ENCODE data around the gene BMP8B. TPM values are rescaled to one million over a fixed set of nuclear protein-coding genes. Genes with fewer than 3 reads are reported as not detected.
"Not testable (repeated sequence)": the region's sequence is repeated elsewhere in the genome, so short reads cannot be mapped to it uniquely, and the experiment has no call there.

The BMP8B gene
- total and polyA plus RNA-seq, 11 donors: 0.08 to 0.68 (median 0.49) TPM

DNA sequence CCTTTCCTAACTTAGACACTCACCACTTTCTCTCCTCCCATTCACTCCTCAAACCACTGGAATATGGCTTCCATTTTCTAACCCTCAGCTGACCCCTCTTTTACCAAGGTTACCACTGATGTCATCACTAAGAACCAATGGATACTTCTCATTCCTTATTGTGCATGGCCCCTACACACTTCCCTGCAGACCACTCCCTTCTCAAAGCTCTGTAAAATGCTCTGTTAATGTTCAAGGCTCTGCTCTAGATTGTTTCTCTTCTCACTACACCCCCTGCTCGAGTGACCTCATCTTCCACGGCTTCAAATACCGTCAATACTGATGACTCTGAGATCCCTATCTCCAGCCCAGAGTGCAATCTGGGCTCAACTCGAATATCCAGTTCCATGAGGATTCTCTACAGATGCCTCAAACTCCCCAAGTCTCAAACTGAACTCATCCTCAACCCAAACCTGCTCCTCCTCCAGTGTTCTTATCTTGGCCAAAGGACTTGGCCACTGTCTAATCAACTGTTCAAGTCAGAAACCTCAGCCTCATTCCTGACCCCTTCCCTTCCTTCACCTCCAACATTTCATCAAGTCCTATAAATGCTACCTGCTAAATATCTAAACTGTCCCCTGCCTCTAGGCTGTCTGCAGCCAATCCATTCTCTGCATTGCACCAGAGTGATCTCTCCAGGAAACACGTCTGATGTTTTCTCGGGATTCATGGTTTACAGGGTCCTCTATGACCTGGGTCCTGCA is 41.3 kb upstream of the BMP8B start:
- H3K27me3 ChIP-seq: peaks cover 0 to 10% (median 0%) of the 10 kb centered on the region in 9 donors
- 49 to 62% (median 57%) methylated on average over 6 of the region's 6 CpGs for WGBS, 4 donors
- no peak overlapping the region for H3K4me3 ChIP-seq
- H3K4me1 ChIP-seq: no peaks in the 10 kb centered on the region
- DNase-seq (no peak), ATAC-seq (no peak)
- no peak overlapping the region for H3K27ac ChIP-seq
- intact Hi-C loops (cut with DNase I): no loop called here
- TF ChIP-seq, protein P1, sequence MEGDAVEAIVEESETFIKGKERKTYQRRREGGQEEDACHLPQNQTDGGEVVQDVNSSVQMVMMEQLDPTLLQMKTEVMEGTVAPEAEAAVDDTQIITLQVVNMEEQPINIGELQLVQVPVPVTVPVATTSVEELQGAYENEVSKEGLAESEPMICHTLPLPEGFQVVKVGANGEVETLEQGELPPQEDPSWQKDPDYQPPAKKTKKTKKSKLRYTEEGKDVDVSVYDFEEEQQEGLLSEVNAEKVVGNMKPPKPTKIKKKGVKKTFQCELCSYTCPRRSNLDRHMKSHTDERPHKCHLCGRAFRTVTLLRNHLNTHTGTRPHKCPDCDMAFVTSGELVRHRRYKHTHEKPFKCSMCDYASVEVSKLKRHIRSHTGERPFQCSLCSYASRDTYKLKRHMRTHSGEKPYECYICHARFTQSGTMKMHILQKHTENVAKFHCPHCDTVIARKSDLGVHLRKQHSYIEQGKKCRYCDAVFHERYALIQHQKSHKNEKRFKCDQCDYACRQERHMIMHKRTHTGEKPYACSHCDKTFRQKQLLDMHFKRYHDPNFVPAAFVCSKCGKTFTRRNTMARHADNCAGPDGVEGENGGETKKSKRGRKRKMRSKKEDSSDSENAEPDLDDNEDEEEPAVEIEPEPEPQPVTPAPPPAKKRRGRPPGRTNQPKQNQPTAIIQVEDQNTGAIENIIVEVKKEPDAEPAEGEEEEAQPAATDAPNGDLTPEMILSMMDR (IDR thresholded peaks at IDR 0.05): no peak
- TF ChIP-seq POLR2A (IDR thresholded peaks at IDR 0.05): no peak
- no peaks in the 10 kb centered on the region for H3K9me3 ChIP-seq
- no peaks in the 10 kb centered on the region for H3K36me3 ChIP-seq

DNA sequence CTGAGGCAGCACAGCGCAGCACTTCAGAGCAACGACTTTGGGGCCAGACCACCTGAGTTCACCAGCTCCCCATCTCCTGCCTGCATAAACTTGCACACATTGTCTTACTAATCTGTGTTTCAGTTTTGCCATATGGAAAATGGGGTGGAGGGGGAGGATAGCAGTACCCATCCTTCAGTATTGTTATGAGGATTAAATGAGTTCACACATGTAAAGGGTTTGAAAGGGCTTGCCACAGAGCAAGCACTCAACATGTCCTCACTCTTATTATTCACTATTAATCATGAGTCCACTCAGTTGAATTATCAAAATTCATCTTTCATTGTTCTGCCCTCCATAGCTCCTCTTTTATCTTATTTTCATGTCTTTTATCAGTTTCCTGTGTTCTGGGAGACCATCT is 40.1 kb upstream of the BMP8B start:
- no peak overlapping the region for H3K4me3 ChIP-seq
- 82 to 93% (median 86%) methylated on average over 2 of the region's 2 CpGs for WGBS, 4 donors
- TF ChIP-seq, protein P1 (IDR thresholded peaks at IDR 0.05): no peak
- TF ChIP-seq POLR2A (IDR thresholded peaks at IDR 0.05): no peak
- no peaks in the 10 kb centered on the region for H3K36me3 ChIP-seq
- no peak overlapping the region for H3K27ac ChIP-seq
- peaks cover 0 to 17% (median 0%) of the 10 kb centered on the region in 9 donors for H3K27me3 ChIP-seq
- ATAC-seq (no peak), DNase-seq (no peak)
- intact Hi-C loops (cut with DNase I): no loop called here
- H3K4me1 ChIP-seq: no peaks in the 10 kb centered on the region
- H3K9me3 ChIP-seq: no peaks in the 10 kb centered on the region

DNA sequence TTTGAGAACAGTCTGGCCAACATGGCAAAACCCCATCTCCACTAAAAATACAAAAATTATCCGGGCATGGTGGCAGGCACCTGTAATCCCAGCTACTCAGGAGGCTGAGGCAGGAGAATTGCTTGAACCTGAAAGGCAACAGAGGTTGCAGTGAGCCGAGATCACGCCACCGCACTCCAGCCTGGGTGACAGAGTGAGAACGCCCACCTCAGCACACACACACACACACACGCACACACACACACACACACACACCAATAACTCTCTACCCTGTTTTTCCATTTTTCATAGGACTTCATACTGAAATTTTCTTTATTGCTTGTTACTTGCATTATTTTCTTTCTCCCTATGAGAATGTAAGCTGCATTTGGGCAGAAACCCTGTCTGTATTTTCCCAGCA is 39.6 kb upstream of the BMP8B start:
- H3K27ac ChIP-seq; H3K4me3 ChIP-seq; H3K9me3 ChIP-seq; H3K4me1 ChIP-seq; ATAC-seq; intact Hi-C loops (cut with DNase I); DNase-seq; H3K36me3 ChIP-seq: not testable (repeated sequence)
- H3K27me3 ChIP-seq: peaks cover 0 to 17% (median 0%) of the 10 kb centered on the region in 9 donors
- WGBS, 4 donors: 75 to 92% (median 87%) methylated on average over 5 to 6 of the region's 6 CpGs

DNA sequence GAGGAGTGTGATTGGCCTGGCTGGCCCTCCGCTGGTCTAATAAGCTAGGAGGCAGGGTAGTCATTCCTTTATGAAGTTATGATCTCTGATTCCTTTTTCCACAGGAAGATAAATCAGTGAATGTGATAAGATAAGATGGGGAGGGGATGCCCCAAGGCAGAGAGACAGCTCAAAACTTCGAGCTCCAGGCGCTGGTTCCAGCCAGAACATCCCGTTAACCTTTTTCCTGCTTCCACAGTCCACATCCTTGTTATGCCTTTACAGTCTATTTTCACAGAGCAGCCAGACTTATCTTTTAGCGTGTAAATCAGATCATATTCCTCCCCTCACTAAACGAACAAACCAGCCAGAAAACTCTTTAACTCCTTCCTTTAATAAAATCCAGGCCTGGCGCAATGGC is 38.5 kb upstream of the BMP8B start:
- intact Hi-C loops (cut with DNase I): no loop called here
- 66 to 68% (median 67%) methylated on average over 7 of the region's 7 CpGs for WGBS, 4 donors
- Histone ChIP-seq H3K27me3 (peaks cover 0 to 17% (median 0%) of the 10 kb centered on the region in 9 donors), H3K36me3 (no peaks in the 10 kb centered on the region), H3K9me3 (no peaks in the 10 kb centered on the region), H3K4me1 (no peaks in the 10 kb centered on the region), H3K27ac (no peak overlapping the region), H3K4me3 (no peak overlapping the region)
- TF ChIP-seq, protein P1 (IDR thresholded peaks at IDR 0.05): no peak
- no peak for TF ChIP-seq POLR2A (IDR thresholded peaks at IDR 0.05)
- ATAC-seq (no peak), DNase-seq (no peak)

DNA sequence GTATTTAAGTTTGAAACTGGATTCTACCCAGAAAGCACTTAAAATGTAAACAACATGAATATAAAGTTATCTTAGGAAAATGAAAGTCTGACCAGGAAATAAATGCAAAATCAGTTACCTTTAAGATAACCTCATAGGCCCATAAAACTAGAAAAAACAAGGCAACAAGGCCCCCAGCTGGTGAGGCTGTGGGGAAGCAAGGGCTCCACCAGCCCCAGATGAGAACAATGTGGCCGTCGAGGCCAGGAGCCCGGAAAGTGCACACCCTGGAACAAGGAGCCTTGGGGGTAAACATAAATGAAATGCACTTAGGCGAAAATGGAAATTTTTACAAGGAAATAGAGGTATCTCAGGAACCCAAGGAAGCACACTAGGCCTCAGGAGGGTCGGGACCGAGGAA is 37.9 kb upstream of the BMP8B start:
- Histone ChIP-seq H3K9me3 (no peaks in the 10 kb centered on the region), H3K4me1 (no peaks in the 10 kb centered on the region), H3K36me3 (no peaks in the 10 kb centered on the region), H3K27me3 (peaks cover 0 to 17% (median 0%) of the 10 kb centered on the region in 9 donors), H3K4me3 (no peak overlapping the region), H3K27ac (no peak overlapping the region)
- DNase-seq (no peak), ATAC-seq (no peak)
- TF ChIP-seq, protein P1 (IDR thresholded peaks at IDR 0.05): no peak
- no peak for TF ChIP-seq POLR2A (IDR thresholded peaks at IDR 0.05)
- WGBS, 4 donors: 66 to 80% (median 75%) methylated on average over 6 of the region's 6 CpGs
- intact Hi-C loops (cut with DNase I): no loop called here

Measured in heart left ventricle (tissue), 16 donors.